ENCODE data around the gene IFT81. TPM values are rescaled to one million over a fixed set of nuclear protein-coding genes. Genes with fewer than 3 reads are reported as not detected.
"Not testable (repeated sequence)": the region's sequence is repeated elsewhere in the genome, so short reads cannot be mapped to it uniquely, and the experiment has no call there.

The IFT81 gene
- total RNA-seq, 1 donor from 2014 or later, result 17.3 TPM

DNA sequence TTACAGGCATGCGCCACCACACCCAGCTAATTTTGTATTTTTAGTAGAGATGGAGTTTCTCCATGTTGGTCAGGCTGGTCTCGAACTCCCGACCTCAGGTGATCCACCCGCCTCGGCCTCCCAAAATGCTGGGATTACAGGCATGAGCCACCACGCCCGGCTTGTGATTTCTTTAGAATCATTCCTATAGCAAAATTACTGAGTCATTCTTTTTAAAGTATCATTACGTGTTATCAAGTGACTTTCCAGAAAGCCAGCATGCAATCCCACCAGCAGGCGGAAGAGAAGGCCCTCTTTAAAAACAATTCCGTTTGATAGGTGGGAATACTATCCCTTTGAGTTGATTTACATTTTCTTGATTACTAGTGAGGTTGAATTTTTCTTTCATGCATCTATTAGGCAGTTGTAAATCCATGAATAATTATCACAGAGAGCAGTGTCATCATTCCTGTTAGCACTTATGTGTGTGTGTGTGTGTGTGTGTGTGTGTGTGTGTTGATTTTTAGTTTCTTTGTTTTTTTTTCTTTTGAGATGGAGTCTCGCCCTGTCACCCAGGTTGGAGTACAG, 131.8 kb downstream of the IFT81 start:
- intact Hi-C loops (cut with DNase I); DNase-seq (ENCODE audit: low spot score); ATAC-seq: not testable (repeated sequence)

- intact Hi-C loops (cut with DNase I), result no loop called here
- no peak for DNase-seq (ENCODE audit: low spot score)
- ATAC-seq, result peak; percentile 69
Measured at GRCh38 chr12:110256780-110257431, 132.7 kb downstream of the IFT81 start.

GRCh38 chr12:110258466-110258865, 134.3 kb downstream of the IFT81 start:
- DNase-seq (ENCODE audit: low spot score) (no peak), ATAC-seq (no peak)
- intact Hi-C loops (cut with DNase I), result no loop called here

GRCh38 chr12:110262442-110263388, 138.6 kb downstream of the IFT81 start:
- no peak for ATAC-seq
- peak; percentile 13 for DNase-seq (ENCODE audit: low spot score)
- intact Hi-C loops (cut with DNase I), result no loop called here

- intact Hi-C loops (cut with DNase I), result no loop called here
- DNase-seq (ENCODE audit: low spot score) (no peak), ATAC-seq (no peak)
Measured at GRCh38 chr12:110266381-110266960, 142.3 kb downstream of the IFT81 start.

- no peak for DNase-seq (ENCODE audit: low spot score)
- intact Hi-C loops (cut with DNase I), result no loop called here
Measured at GRCh38 chr12:110266980-110267620, 142.9 kb downstream of the IFT81 start.

More at GRCh38 chr12:110266980-110267620, 142.9 kb downstream of the IFT81 start:
- ATAC-seq, result peak; percentile 73

Other genes starting within 250 kb of the IFT81 start
- gene GLTP, start 243.8 kb upstream of the IFT81 start, total RNA-seq, result 51.0 TPM
- 26.7 TPM for gene TCHP, start 224.1 kb upstream of the IFT81 start, total RNA-seq
- 66.6 TPM for gene GIT2, start 128.0 kb upstream of the IFT81 start, total RNA-seq
- gene ANKRD13A, start 124.9 kb upstream of the IFT81 start, total RNA-seq, result 41.1 TPM
- 40.3 TPM for gene C12orf76, start 75.8 kb upstream of the IFT81 start, total RNA-seq
- gene ATP2A2, start 156.9 kb downstream of the IFT81 start, total RNA-seq, result 131 TPM

Data from sciatic nerve (tissue), 2 donors.